PFSK-1 (cell line): ENCODE results near the gene GALNS.

ENCODE experiments used
- FOXP2 ChIP-seq: optimal IDR thresholded peaks from 2 replicates; pipeline ENCODE3; 2011; ENCODE audit warnings: borderline replicate concordance, control low read depth, inconsistent platforms; ENCODE audit not compliant: insufficient read depth; ENCODE audit errors: extremely low read length, extremely low read depth
- POLR2AphosphoS5 ChIP-seq: IDR thresholded peaks from 2 replicates; pipeline ENCODE4 v1.6.1; 2012; ENCODE audit warnings: low read depth, mild to moderate bottlenecking, control low read depth, low read length, moderate library complexity
- REST ChIP-seq, 2 experiments: IDR thresholded peaks; 2 replicates each; pipeline versions ENCODE4 v1.6.1 to v1.8.0; 2011 to 2012; ENCODE audit warnings: low read depth in 2 of 2, low read length in 2 of 2, control low read depth in 1 of 2, inconsistent platforms in 1 of 2, mild to moderate bottlenecking in 1 of 2, moderate library complexity in 1 of 2; ENCODE audit not compliant: insufficient read depth in 1 of 2
- SIN3A ChIP-seq: IDR thresholded peaks from 2 replicates; pipeline ENCODE4 v1.6.1; 2012; ENCODE audit warnings: mild to moderate bottlenecking, low read length, moderate library complexity, borderline replicate concordance; ENCODE audit not compliant: insufficient read depth
- TAF1 ChIP-seq: IDR thresholded peaks from 2 replicates; pipeline ENCODE4 v1.6.1; 2012; ENCODE audit warnings: low read length, control low read depth, borderline replicate concordance; ENCODE audit not compliant: insufficient read depth

Gene GALNS

GRCh38 chr16:88865742-88866141, 9.0 kb upstream of the GALNS start:
- TF ChIP-seq REST (IDR thresholded peaks at IDR 0.05; ENCODE audit: insufficient read depth in 1 of 2, low read depth in 2 of 2, low read length in 2 of 2) = no peak
- TF ChIP-seq POLR2AphosphoS5 = no peak
- TF ChIP-seq SIN3A = no peak
- TF ChIP-seq TAF1 = no peak
- TF ChIP-seq FOXP2 = no peak

GRCh38 chr16:88865310-88865709, 8.6 kb upstream of the GALNS start:
- TF ChIP-seq REST (IDR thresholded peaks at IDR 0.05; ENCODE audit: insufficient read depth in 1 of 2, low read depth in 2 of 2, low read length in 2 of 2) (no peak), TAF1 (no peak), POLR2AphosphoS5 (no peak), FOXP2 (no peak), SIN3A (no peak)

- TF ChIP-seq FOXP2 (no peak), SIN3A (no peak), REST (IDR thresholded peaks at IDR 0.05; ENCODE audit: insufficient read depth in 1 of 2, low read depth in 2 of 2, low read length in 2 of 2) (no peak), POLR2AphosphoS5 (no peak), TAF1 (no peak)
Measured at GRCh38 chr16:88864521-88864920, 7.8 kb upstream of the GALNS start.

- no peak for TF ChIP-seq REST (IDR thresholded peaks at IDR 0.05; ENCODE audit: insufficient read depth in 1 of 2, low read depth in 2 of 2, low read length in 2 of 2)
- TF ChIP-seq TAF1 = no peak
- TF ChIP-seq SIN3A = no peak
- TF ChIP-seq POLR2AphosphoS5 = no peak
- TF ChIP-seq FOXP2 = no peak
Measured at GRCh38 chr16:88864099-88864498, 7.4 kb upstream of the GALNS start.

- TF ChIP-seq POLR2AphosphoS5 (no peak), TAF1 (no peak), REST (IDR thresholded peaks at IDR 0.05; ENCODE audit: insufficient read depth in 1 of 2, low read depth in 2 of 2, low read length in 2 of 2) (no peak), SIN3A (no peak), FOXP2 (no peak)
Measured at GRCh38 chr16:88863426-88863825, 6.7 kb upstream of the GALNS start.
